ENCODE data around the gene CIPC. TPM values are rescaled to one million over a fixed set of nuclear protein-coding genes. Genes with fewer than 3 reads are reported as not detected.

CIPC gene
- total and polyA plus RNA-seq, 2 of the 13 experiments (the other 11 are each of a cell fraction or from before 2014, with no cell fraction given): 7.6 to 13.9 TPM

DNA sequence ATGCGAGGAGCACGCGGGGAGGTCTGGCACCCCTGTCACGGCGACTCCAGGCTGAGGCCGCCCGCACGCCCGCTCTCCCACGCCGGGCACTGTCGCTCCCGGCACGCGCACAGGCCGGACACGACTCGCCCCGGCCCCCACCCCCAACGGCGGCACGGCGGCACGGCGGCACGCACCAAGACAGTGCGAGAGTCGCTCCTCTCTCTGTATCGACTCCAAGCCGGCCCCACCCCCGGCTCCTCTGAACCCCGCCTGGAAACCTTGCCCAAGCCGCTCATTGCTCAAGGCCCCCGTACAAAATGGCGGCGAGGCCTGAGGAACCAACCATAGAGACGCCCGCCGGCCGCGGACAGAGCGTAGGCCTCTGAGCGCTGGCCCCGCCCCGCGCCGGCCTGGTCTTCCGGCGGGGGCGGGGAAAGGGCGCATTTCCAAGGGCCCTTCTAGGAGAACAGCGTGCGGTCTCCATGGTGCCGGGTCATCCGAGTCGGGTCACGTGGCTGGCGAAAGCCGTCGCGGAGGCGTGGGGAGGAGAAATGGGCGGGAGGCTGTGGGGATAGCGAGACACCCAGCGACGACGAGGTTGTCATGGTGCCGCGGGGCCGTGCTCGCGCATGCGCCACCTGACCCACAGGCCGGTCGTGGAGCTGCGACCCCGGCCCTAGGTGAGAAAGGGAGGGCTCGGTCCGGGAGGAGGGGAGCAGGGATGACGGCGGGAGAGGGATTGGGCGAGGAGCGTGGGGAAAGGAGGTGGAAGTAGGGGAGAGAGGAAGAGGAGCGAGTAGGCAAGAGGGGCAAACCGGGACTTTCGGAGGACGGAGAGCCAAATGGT lies at the start of gene CIPC (continued):
- TF ChIP-seq ZBTB4 (CRISPR knock-in tag; IDR thresholded peaks at IDR 0.05; ENCODE audit: borderline replicate concordance) (no peak), ZNF562 (CRISPR knock-in tag; IDR thresholded peaks at IDR 0.05; ENCODE audit: borderline replicate concordance) (no peak), ZNF24 (IDR thresholded peaks at IDR 0.05) (no peak), ZNF326 (CRISPR knock-in tag; IDR thresholded peaks at IDR 0.05; ENCODE audit: borderline replicate concordance) (no peak), ZNF572 (CRISPR knock-in tag; IDR thresholded peaks at IDR 0.05) (peak; percentile 75; the same call in 1 of the 2 replicates), TERF1 (CRISPR knock-in tag; IDR thresholded peaks at IDR 0.05) (no peak), ZMAT3 (CRISPR knock-in tag; conservative IDR thresholded peaks at IDR 0.05) (no peak), ZNF557 (CRISPR knock-in tag; IDR thresholded peaks at IDR 0.05) (no peak), ZFP36L1 (CRISPR knock-in tag; IDR thresholded peaks at IDR 0.05) (no peak), IRF1 (CRISPR knock-in tag; IDR thresholded peaks at IDR 0.05; ENCODE audit: low read depth) (no peak), ZNF274 (CRISPR knock-in tag; IDR thresholded peaks at IDR 0.05) (no peak; the same call in 1 of the 2 replicates), RXRA (CRISPR knock-in tag; IDR thresholded peaks at IDR 0.05) (0 out of 2 replicates have a peak, but pooled peaks have one; percentile 51), ZNF124 (CRISPR knock-in tag; IDR thresholded peaks at IDR 0.05) (no peak), ASH2L (IDR thresholded peaks at IDR 0.05; ENCODE audit: insufficient read length, low read depth, low read length) (peak; percentile 90), ZNF746 (CRISPR knock-in tag; IDR thresholded peaks at IDR 0.05) (peak; percentile 82), KDM4B (CRISPR knock-in tag; IDR thresholded peaks at IDR 0.05) (no peak), RBM22 (optimal IDR thresholded peaks at IDR 0.05; ENCODE audit: low read length) (no peak), ZNF253 (CRISPR knock-in tag; IDR thresholded peaks at IDR 0.05; ENCODE audit: borderline replicate concordance) (peak; percentile 44; the same call in 1 of the 2 replicates), HIVEP1 (CRISPR knock-in tag; IDR thresholded peaks at IDR 0.05) (peak; percentile 67; the same call in 1 of the 2 replicates)
- TF ChIP-seq, protein P1, sequence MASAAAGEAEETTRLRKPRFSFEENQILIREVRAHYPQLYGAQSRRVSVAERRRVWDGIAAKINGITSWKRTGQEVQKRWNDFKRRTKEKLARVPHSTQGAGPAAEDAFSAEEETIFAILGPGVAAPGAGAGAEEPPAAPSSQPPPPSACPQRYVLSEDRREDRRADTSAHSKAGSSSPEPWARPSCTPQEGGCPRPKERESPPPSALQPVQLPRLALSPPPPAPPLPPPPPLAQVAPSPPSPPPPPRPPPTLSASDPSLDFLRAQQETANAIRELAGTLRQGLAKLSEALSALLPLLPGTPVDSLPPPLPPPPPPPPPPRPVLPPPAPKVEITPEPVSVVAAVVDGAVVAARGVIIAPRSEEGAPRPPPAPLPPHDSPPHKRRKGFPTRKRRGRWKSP (CRISPR knock-in tag; IDR thresholded peaks at IDR 0.05): peak; percentile 45; the same call in 1 of the 2 replicates
- TF ChIP-seq, protein P2, sequence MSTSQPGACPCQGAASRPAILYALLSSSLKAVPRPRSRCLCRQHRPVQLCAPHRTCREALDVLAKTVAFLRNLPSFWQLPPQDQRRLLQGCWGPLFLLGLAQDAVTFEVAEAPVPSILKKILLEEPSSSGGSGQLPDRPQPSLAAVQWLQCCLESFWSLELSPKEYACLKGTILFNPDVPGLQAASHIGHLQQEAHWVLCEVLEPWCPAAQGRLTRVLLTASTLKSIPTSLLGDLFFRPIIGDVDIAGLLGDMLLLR (CRISPR knock-in tag; IDR thresholded peaks at IDR 0.05): peak; percentile 65; the same call in 1 of the 2 replicates
